SKM-1 treated with dmso at 0.1 percent for 144 hours (cell line): ENCODE data around the gene RPRD1B.

Source experiments
- DNase-seq: peaks from one replicate; lab custom pipeline; 2025; ENCODE audit not compliant: unreplicated experiment; lab: John Stamatoyannopoulos, UW

RPRD1B gene

DNA sequence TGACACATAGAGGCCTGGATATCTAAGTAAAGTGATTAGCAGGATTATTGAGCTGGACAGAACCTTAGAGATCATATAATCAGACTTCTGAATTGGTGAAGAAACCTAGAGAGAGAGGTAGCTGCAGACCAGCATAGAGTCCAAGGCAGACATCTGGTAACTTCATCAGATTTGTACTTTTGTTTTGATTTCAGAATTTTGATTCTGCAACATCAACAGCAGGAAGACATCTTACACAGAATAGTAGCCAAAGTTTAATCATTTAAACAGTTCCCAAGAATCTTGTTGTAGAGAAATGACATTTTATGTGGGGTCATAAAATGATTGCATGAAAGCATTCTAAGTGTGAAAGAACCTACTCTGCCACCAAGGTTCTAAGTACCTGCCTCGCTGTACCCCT lies 39.4 kb downstream of the RPRD1B start:
- no peak for DNase-seq

DNA sequence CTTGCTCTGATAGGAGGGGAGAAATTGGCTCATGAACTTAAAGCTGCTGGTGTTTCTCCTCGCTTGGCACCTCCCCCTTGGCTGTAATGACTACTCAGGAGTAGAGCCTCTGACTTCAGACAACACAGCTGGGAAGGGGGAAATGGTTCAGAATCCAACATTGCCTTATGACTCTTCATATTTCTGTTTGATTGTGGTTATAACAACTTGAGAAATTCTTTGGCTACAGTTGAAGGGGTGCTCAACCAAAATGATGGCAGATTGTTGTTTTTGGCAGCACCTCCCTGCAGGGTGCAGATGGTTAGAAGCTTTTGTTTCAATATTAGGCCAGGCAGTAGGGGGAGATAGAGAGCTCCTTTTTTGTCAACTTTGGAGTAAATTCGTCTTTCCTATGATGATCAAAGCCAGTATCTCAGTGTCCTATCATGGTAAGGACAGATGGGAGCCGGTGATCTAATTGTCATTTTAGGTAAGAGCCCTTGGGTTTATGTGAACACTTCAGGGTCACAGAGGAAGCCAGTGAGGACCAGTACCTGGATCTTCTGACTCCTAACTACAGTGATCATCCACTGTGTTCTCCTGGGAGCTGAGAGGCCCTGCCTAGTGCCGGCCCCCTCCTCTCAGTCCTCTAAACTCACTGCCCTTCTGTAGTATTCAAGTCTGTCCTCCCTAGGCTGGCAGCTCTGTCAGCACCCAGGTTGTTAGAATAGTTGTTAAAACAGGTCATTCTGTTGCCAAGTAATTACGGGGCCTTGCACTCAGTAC lies 39.9 kb downstream of the RPRD1B start:
- DNase-seq: peak; percentile 55

DNA sequence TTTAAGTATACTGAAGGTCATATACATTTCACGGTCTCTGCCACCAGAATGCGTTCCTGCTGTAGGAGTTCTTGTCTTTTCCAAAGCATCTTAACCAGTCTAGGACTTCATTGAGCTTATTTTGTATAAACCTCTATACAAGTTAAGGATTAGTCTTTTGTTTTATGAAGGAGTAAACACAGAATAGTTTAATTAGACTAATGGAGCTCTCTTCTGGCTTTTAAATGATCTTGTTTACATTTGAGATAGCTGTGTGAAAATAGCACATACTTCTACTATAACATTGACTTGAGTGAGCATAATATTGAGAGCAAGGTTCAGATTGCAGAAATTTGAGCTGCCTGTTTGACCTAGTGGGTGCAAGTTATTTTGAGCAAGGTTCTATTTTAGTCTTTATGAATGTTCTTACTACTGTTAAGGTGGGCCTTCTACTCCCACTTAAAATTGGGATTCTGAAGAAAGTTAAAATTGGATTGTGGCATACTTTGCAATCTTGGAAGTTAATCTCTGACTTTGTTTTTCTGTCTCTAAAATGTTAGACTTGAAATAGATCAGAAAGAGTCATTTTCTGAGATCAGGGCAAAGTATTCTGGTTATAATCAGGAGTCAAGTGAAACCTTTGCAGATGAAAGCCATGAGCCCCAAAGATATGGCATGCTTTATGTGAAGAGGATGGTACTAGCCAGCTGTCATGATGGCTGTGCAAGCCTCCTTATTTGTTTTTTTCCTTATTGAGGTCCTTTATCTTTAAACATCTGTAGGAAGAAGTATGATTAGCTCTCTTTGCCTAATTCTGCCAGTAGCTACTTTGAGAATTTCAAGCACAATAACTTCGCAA lies 41.8 kb downstream of the RPRD1B start:
- DNase-seq: no peak

DNA sequence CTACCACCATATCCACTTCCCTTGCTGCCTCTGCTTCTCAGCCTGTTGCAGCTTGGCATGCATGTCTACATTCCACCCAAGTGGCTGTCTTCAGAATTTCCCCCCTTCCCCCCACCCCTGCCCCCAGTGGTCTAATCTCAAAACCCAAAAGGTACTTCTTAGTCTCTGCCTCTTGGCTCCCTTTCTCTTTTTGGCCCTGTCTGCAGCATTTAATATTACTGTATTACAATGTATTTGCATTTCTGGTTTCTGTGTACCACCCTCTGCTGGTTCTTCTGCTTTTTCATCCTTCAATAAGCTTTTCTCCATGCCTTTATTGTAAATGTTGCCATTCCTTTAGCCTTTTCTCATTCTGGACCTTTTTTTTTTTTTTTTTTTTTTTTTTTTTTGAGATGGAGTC lies 43.0 kb downstream of the RPRD1B start:
- DNase-seq: no peak

DNA sequence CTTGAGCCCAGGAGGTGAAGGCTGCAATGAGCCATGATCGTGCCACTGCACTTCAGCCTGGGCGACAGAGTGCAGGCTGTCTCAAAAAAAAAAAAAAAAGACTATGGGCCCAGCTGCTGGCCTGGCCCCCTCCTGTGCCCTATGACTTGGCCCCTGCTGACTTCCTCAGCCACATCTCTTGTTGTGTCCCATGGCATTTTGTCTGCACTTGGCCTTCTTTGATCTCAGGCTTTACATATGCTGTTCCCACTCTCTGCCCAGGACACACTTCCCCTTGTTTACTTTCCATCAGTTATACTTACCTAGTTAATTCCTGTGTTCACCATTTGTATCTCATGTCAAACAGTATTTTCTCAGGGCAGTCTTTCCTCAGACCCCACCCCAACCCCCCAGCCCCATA lies 44.5 kb downstream of the RPRD1B start:
- no peak for DNase-seq

DNA sequence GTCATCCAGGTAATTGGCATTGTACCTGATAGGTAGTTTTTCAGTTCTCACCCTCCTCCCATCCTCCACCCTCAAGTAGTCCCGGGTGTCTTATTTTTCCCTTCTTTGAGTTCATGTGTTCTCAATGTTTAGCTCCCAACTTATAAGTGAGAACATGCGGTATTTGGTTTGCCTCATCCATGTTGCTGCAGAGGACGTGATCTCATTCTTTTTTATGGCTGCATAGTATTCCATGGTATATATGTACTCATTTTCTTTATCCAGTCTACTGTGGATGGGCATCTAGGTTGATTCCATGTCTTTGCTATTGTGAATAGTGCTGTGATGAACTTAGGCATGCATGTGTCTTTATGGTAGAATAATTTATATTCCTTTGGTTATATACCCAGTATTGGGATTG lies 45.8 kb downstream of the RPRD1B start:
- DNase-seq: no peak

DNA sequence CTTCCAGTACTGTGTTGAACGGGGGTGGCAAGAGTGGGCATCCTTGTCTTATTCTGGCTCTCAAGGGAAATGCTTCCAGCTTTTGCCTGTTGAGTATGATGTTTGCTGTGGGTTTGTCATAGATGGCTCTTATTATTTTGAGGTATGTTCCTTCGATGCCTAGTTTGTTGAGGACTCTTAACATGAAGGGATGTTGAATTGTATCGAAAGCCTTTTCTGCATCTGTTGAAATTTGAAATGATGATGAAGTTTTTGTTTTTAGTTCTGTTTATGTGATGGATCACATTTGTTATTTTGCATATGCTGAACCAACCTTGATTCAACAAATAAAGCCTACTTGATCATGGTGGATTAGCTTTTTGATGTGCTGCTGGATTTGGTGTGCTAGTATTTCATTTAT lies 48.0 kb downstream of the RPRD1B start:
- DNase-seq: no peak

DNA sequence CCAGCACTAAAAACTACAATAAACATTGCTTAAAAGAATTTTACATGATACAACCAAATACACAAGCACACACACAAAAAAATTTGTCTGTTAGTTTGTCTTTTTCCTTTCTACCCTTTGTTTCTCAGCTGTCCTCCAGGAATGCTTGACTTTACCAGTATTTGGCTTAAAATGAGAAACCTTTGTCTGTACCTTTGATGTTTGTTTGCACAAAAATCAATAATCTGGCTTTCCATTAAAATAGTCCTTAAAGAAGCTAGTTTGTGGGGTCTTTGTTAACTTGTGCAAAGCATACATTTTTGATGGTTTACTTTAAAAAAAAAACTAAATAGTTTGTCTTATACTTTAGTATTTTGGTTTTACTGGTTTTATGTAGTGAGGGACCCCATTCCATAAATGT lies 49.3 kb downstream of the RPRD1B start:
- DNase-seq: no peak

DNA sequence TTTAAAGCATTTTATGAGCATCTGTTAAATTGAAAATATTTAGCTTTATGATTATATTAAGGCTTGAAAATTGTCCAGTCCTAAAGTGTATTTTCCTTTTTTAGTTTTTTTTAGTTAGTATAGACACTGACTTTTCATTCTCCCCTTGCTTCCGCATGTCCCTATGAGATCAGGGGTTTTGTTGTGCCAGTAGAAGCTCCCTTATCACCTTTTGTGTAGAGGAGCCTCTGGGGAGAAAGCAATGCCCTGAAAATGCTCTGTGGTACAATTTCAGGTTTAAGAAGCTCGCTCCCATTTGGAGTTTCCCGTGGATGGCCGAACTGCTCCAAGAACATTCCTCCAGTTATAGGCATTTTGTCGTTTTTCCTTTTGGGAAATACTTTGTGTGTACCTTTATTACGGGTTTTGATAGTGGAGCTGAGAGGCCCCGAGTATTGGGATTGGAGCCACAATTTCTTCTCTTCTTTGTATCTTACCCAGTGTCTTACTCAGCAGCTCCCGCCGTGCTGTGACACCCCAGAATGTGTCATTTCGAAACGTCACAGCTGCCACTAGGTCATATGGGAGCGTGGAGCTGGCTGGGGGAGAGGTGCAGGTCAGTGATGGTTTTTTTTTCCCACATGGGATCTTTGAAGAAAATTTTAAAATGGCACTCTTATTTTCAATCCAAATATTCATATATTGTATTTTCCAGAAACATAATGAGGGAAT lies 49.9 kb downstream of the RPRD1B start:
- DNase-seq: no peak

DNA sequence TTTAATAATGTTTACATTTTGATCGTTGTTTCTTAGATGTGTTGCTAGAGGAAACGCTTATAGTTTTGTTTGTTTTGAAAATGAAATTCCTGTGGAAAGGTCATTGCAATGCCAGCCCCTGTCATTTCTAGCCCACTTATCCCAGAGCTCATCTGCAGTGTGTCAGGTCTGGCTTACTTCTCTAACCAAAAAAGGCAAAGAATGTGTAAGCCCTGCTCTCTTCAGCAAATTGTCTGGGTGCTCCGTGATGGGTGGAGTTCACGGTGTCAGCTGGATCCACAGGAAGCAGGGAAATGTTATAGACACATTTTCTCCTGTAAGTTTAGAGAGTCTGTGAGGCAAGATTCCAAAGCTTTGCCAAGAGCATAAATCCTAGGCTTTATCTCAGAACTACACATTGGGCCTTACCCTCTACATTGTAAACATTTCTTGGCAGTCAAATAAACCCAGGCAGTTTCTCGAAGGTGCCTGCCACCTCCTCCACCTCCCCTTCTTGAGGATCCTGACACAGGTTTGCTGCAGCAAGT lies 50.9 kb downstream of the RPRD1B start:
- no peak for DNase-seq

DNA sequence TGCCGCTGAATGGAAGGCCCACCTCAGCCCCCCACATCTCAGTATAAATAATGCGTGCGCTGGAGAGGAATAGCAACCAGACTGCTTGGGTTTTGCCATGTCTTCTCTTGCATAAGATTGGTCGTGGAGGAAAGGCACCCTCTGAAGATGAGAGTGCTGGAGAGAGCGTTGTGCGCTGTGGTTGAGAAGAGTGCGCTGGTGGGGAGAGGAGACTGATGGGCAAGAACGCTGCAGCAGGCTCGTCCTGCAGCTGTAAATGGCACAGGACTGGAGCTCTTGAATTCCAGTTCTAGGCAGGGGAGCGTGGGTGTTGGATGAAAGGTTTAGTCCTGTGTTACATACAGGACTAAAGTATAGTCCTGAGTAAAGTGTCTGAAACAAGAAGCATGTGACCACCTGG lies 51.5 kb downstream of the RPRD1B start:
- DNase-seq: no peak

DNA sequence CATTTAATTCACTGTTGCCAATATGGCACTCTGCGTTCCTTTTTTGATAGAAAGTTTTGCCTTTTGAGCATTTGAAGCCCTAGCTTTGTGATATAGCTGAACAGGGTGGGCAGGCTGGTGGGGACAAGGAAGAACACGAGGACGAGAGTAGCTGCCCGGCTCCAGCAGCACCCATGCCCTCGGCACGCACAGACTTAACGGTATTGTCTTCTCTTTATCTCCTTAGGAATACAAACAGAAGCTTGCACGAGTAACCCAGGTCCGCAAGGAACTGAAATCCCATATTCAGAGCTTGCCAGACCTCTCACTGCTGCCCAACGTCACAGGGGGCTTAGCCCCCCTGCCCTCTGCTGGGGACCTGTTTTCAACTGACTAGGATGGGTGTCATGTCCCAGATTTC lies 56.0 kb downstream of the RPRD1B start:
- DNase-seq: no peak

DNA sequence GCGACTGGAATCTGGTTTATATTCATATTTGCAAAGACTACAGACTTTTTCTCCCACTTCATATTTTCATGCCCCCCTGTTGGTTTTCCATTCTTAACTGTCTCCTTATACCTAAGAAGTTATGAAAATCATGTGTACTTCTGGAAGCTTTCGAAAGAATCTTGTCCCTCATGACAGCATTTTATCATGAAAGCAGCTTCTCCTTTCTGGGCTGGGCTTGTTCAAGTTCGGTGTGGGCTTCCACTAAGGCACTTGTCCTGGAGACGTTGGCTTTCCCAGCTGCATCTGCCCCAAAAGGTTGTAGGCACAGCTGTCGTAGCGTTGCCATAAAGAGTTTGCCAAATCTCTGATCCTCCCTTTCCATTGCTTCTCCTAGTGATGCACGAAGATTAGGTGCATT lies 56.5 kb downstream of the RPRD1B start:
- DNase-seq: no peak

DNA sequence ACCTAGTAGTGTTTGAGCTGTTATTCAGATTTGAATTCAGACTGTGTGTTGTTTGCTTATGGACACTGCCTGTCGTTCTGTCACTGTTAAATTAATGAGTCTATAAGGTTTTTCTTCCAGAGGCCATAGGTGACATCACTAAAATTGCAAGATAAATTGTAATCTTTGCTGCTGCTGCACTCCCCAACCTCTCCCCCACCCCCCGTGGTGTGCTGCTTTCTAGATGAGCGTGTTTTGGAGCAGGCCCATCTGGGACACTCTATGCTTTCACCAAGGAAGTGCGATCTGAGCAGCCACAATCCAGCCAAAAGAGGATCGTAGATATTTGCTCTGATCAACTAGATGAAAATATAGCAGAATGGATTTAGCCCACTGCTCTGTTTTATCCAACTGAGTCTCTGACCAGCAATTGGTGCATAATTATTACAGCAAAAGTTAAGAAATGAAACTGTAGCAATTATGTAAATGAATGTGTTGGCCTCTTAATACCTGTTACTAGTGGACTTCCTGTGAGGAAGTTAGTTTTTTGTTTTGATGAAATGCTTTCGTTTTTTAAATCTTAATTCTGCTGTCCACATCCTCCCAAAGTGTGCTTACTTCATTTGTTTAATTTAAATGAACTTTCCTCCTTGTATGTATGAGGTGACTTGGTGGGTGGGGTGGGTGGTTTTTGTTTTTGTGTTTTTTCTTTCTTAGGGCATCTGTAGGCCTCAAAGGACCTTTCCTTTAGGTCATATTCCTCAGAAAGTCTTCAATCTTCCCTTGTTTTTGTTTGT lies 58.1 kb downstream of the RPRD1B start:
- no peak for DNase-seq

DNA sequence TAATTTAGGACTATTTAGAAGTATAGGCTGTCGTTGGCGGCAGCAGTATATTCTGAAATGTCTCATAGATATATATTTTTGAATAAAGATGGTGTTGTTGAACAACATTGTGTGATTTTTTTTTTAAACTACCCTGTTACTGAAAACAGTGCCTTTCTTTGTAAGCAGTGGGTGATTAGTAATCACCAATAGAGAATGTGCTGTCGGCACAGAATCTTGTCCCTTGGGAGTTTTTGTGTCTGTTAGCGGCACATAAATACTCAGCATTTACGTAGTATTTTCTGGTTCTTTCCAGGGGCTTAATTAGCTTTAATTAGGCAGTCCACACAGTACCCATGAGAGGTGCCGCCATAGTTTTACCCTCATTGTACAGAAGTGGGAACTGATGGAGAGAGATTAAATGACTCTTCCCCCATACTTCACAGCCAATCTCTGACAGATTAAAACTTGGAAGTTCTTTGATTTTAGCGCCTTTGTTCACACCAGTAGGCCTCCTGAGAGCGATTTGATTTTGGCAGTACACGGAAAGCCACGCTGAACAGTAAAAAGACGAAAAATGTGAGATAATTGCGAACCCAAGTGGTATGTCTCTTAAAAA lies 58.8 kb downstream of the RPRD1B start:
- no peak for DNase-seq

DNA sequence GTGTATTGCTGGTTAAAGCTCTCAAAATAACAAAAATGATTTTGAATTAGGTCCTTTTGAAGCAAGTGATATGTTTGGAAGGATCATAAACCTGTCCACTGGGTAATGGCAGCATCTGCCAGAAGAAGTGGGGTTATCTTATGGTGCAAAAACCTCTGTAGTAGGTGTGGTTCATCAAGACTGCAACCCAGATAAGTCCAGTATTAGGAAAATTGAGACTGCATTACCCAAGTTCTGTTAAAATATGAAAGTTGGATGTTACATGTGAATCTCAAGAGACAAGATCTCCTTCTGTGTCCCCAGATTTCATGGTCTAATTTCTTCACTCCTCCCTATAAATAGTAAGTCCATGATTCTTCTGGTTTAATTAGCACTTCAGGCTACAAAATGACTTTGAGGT lies 59.4 kb downstream of the RPRD1B start:
- no peak for DNase-seq

DNA sequence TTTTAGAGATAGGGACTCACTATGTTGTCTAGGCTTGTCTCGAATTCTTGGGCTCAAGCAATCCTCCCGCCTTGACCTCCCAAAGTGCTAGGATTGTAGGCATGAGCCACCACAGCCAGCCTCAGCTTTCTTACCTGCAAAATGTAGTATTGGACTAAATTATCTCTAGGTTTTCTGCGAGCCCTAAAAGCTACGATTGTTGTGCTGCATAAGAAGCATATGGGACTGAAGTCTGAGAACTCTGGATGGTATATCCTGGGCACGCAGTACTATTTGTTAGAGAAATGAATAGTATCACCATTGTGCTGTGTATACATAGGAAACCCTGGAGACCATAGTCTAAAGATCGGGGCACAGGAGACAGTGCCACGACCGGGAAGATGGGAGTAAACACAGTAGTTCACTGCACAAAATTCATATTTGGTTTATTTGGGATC lies 60.1 kb downstream of the RPRD1B start:
- no peak for DNase-seq

DNA sequence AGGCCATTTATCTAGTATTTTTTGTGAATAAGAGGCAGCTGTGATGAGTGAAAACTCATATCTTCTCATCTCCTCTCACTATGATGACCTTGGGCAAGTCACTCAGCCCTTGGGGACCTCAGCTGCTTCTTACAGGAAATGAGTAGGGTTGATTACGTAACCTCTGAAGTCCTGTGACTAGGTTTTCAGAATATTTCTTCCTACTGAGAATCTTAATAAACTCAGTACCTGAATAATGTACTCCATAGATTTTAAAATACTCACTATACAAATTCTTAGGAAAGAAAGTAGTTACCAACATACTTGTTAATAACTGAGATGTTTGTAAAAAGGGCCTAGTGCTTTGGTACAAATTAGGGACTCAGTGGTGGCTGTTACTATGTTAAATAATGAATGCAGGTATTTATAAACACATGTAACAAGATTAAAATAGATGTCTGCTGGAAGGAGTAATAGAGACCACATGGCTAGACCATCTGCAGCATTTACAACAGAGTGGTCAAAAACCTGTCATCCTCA lies 60.9 kb downstream of the RPRD1B start:
- peak; percentile 88 for DNase-seq

DNA sequence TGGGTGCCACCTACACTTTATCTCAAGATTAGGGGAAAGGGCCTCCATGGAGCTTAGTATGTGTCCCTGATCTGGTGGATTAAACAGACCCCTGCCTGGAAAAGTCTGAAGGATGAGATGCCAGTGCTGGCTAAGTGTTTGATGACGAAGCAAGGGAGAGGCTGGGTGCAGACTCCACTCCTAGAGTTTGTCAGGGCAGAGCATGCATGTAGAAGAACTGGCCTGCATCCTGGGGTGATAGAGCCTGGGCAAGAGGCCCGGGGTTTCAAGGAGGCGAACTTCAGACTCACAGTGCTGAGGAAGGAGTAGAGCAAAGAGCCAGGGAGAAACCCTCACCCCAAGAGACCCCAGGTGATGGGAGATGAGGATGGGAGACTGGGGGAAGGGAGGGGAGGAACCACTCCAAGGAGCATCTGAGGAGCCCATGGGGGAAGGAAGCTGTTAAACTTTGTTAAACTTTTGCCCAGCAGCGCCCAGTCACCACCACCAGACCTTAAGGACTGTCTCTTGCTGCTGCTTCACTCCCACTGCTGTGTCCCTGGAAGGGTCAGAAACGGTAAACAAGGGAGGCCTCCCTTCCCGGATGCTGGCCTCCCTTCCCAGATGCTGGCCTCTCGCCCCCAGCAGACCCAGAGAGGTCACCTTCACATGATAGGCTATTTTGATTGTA lies 61.6 kb downstream of the RPRD1B start:
- no peak for DNase-seq

DNA sequence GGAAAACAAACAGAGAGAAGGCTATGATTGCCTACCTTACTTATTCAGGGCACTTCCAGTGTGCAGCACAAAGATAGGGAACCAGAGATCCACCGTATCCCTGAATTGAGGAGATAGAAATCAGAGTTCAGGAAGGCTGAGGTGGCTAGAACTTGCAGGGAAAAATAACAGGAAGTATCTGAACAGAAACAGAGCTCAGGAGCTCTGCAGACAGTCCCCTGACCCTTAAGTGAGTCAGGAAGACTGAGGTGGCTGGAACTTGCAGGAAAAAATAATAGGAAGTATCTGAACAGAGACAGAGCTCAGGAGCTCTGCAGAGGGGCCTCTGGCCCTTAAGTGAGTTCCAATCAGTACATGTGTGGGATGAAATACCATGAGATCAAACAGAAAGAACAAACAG lies 65.4 kb downstream of the RPRD1B start:
- no peak for DNase-seq
